Measurements from ENCODE around the gene EEFSEC.

Gene EEFSEC

GRCh38 chr3:128402998-128403397 lies 249.7 kb downstream of the EEFSEC start:
- no peak for DNase-seq

- DNase-seq: no peak
Measured at GRCh38 chr3:128404276-128405068, 251.2 kb downstream of the EEFSEC start.

GRCh38 chr3:128405554-128406277 lies 252.4 kb downstream of the EEFSEC start:
- no peak for DNase-seq

- DNase-seq: no peak
Measured at GRCh38 chr3:128407247-128407646, 254.0 kb downstream of the EEFSEC start.

GRCh38 chr3:128408012-128408692 lies 254.9 kb downstream of the EEFSEC start:
- DNase-seq: no peak

GRCh38 chr3:128408693-128409623 lies 255.7 kb downstream of the EEFSEC start:
- no peak for DNase-seq

GRCh38 chr3:128409624-128410581 lies 256.6 kb downstream of the EEFSEC start:
- peak; percentile 49 for DNase-seq

GRCh38 chr3:128410669-128411573 lies 257.6 kb downstream of the EEFSEC start:
- no peak for DNase-seq

- no peak for DNase-seq
Measured at GRCh38 chr3:128411574-128412064, 258.3 kb downstream of the EEFSEC start.

GRCh38 chr3:128412180-128413002 lies 259.1 kb downstream of the EEFSEC start:
- no peak for DNase-seq

- DNase-seq: no peak
Measured at GRCh38 chr3:128413003-128413370, 259.7 kb downstream of the EEFSEC start.

GRCh38 chr3:128413413-128414205 lies 260.3 kb downstream of the EEFSEC start:
- no peak for DNase-seq

GRCh38 chr3:128415200-128415772 lies 262.0 kb downstream of the EEFSEC start:
- DNase-seq: peak; percentile 82

GRCh38 chr3:128415773-128416577 lies 262.7 kb downstream of the EEFSEC start:
- DNase-seq: peak; percentile 89

- DNase-seq: peak; percentile 69
Measured at GRCh38 chr3:128416578-128417211, 263.4 kb downstream of the EEFSEC start.

GRCh38 chr3:128418900-128419299 lies 265.6 kb downstream of the EEFSEC start:
- no peak for DNase-seq

Measured in hematopoietic multipotent progenitor cell treated with erythropoietin and hydrocortisone succinate and interleukin-3 and kit ligand, for 4 days (in vitro differentiated cells).